Common myeloid progenitor, CD34-positive (primary cell): ENCODE data around the gene XYLT1. TPM values are rescaled to one million over a fixed set of nuclear protein-coding genes. Genes with fewer than 3 reads are reported as not detected.

Experiments used
- CTCF ChIA-PET: fragments of 350-600 bp; sonication (Branson Sonifier 250); formaldehyde crosslinking; loops from one replicate; lab custom pipeline; 2021; ENCODE audit warnings: antibody characterized with exemption; lab: Charles Lee
- POLR2A ChIA-PET: fragments of 350-600 bp; sonication (Branson Sonifier 250); formaldehyde crosslinking; loops from one replicate; lab custom pipeline; 2021; ENCODE audit warnings: antibody characterized with exemption; lab: Charles Lee
- DNase-seq, 3 donors: peaks; one replicate each; pipeline versions ENCODE4 v3.0.0 to v3.0.0-alpha.2; 2013
- H3K27ac ChIP-seq, 2 experiments: 1 replicate in 1 of 2; 2 replicates in 1 of 2; pipeline ENCODE4 v1.7.0; 2013; ENCODE audit warnings: inconsistent platforms in 2 of 2, low read length in 2 of 2, mild to moderate bottlenecking in 2 of 2, low read depth in 1 of 2, moderate library complexity in 1 of 2; ENCODE audit not compliant: severe bottlenecking in 2 of 2, insufficient read depth in 1 of 2, poor library complexity in 1 of 2
- H3K27me3 ChIP-seq, 5 experiments: replicated peaks in 2 of 5; 1 replicate in 3 of 5; 2 replicates in 2 of 5; pipeline versions ENCODE4 v1.6.1 to v1.7.0; 2013; ENCODE audit warnings: low read length in 4 of 5, mild to moderate bottlenecking in 2 of 5, moderate library complexity in 2 of 5, inconsistent platforms in 1 of 5; ENCODE audit not compliant: insufficient read depth in 5 of 5, control insufficient read depth in 4 of 5
- H3K36me3 ChIP-seq, 4 experiments: 1 replicate in 2 of 4; 2 replicates in 2 of 4; pipeline versions ENCODE4 v1.6.1 to v1.7.0; 2013; ENCODE audit warnings: low read length in 3 of 4, control low read depth in 1 of 4, mild to moderate bottlenecking in 1 of 4; ENCODE audit not compliant: control insufficient read depth in 4 of 4, insufficient read depth in 4 of 4
- H3K4me1 ChIP-seq, 4 experiments: 1 replicate in 3 of 4; 2 replicates in 1 of 4; pipeline versions ENCODE4 v1.6.1 to v1.7.1; 2013; ENCODE audit warnings: low read length in 3 of 4, mild to moderate bottlenecking in 3 of 4, control low read depth in 1 of 4, inconsistent platforms in 1 of 4, moderate library complexity in 1 of 4; ENCODE audit not compliant: control insufficient read depth in 4 of 4, insufficient read depth in 4 of 4; ENCODE audit errors: control extremely low read depth in 1 of 4
- H3K4me3 ChIP-seq, 7 experiments: 1 replicate in 4 of 7; 2 replicates in 3 of 7; pipeline versions ENCODE4 v1.5.1 to v1.7.0; 2013; ENCODE audit warnings: mild to moderate bottlenecking in 7 of 7, low read length in 6 of 7, moderate library complexity in 6 of 7, inconsistent platforms in 2 of 7, low read depth in 2 of 7, control low read depth in 1 of 7; ENCODE audit not compliant: insufficient read depth in 4 of 7, control insufficient read depth in 1 of 7; ENCODE audit errors: extremely low read depth in 1 of 7
- H3K9me3 ChIP-seq, 5 experiments: 1 replicate in 4 of 5; 2 replicates in 1 of 5; pipeline versions ENCODE4 v1.6.1 to v1.7.1; 2013; ENCODE audit warnings: low read length in 4 of 5, mild to moderate bottlenecking in 2 of 5, inconsistent platforms in 1 of 5, low read depth in 1 of 5, moderate library complexity in 1 of 5; ENCODE audit not compliant: control insufficient read depth in 4 of 5, insufficient read depth in 2 of 5; ENCODE audit errors: control extremely low read depth in 1 of 5
- WGBS: methylation state at CpG from one replicate; pipeline ENCODE4 v1.1.5; 2013; ENCODE audit not compliant: insufficient coverage; 5-methylcytosine and 5-hydroxymethylcytosine counted together
- polyA plus RNA-seq: library from polyadenylated mRNA; unstranded; fragments of 120-200 nt; gene quantifications from one replicate; pipeline ENCODE4 v1.2.1, GENCODE V29; 2013

The XYLT1 gene
- 18.8 TPM for polyA plus RNA-seq

GRCh38 chr16:17470908-17471718, at the start of gene XYLT1:
TSS of gene XYLT1 (minus strand) at chr16:17470960. CDS start at chr16:17470796, 164 bp downstream.
- 16% methylated on average over 21 of the region's 36 CpGs for WGBS
- POLR2A ChIA-PET, result no interaction called here
- DNase-seq, result peak; percentile 44 to 78 (median 70)

GRCh38 chr16:17520111-17520510, 49.4 kb upstream of the XYLT1 start:
- DNase-seq, result no peak
- POLR2A ChIA-PET, result no interaction called here
- Histone ChIP-seq H3K9me3 (no peaks in the 10 kb centered on the region), H3K27ac (no peak overlapping the region), H3K4me3 (no peak overlapping the region), H3K27me3 (peaks cover 0 to 6% (median 0%) of the 10 kb centered on the region in 5 experiments), H3K4me1 (no peaks in the 10 kb centered on the region), H3K36me3 (no peaks in the 10 kb centered on the region)
- CTCF ChIA-PET, result no interaction called here
- WGBS, result no CpG with 5 or more reads among the region's 3 CpGs

More at GRCh38 chr16:17470908-17471718, at the start of gene XYLT1:
- H3K36me3 ChIP-seq, result peaks cover 0 to 9% (median 1%) of the 10 kb centered on the region in 4 experiments
- peaks cover 22 to 82% (median 67%) of the 10 kb centered on the region in 4 experiments for H3K4me1 ChIP-seq
- no peaks in the 10 kb centered on the region for H3K27me3 ChIP-seq
- no peaks in the 10 kb centered on the region for H3K9me3 ChIP-seq
- peak within 1 kb of the TSS in 1 of 2 experiments; percentile 66 for H3K27ac ChIP-seq
- CTCF ChIA-PET, result no interaction called here
- peak within 1 kb of the TSS; percentile 74 to 93 (median 86) for H3K4me3 ChIP-seq

- ChIA-PET CTCF (no interaction called here), POLR2A (no interaction called here)
- Histone ChIP-seq H3K27me3 (peaks cover 0 to 6% (median 0%) of the 10 kb centered on the region in 5 experiments), H3K27ac (no peak overlapping the region), H3K4me1 (no peaks in the 10 kb centered on the region), H3K9me3 (no peaks in the 10 kb centered on the region), H3K4me3 (no peak overlapping the region), H3K36me3 (no peaks in the 10 kb centered on the region)
- no peak for DNase-seq
- WGBS, result 93% methylated on average over 3 of the region's 9 CpGs
Observed at GRCh38 chr16:17519101-17519955, 48.6 kb upstream of the XYLT1 start.

- WGBS, result 75% methylated on average over 1 of the region's 3 CpGs
- Histone ChIP-seq H3K27ac (no peak overlapping the region), H3K9me3 (no peaks in the 10 kb centered on the region), H3K27me3 (peaks cover 0 to 6% (median 0%) of the 10 kb centered on the region in 5 experiments), H3K4me3 (no peak overlapping the region), H3K4me1 (no peaks in the 10 kb centered on the region), H3K36me3 (no peaks in the 10 kb centered on the region)
- DNase-seq, result no peak
- ChIA-PET POLR2A (no interaction called here), CTCF (no interaction called here)
Observed at GRCh38 chr16:17518441-17518840, 47.7 kb upstream of the XYLT1 start.

- H3K4me1 ChIP-seq, result no peaks in the 10 kb centered on the region
- CTCF ChIA-PET, result no interaction called here
Observed at GRCh38 chr16:17515421-17516210, 44.9 kb upstream of the XYLT1 start.

GRCh38 chr16:17512636-17513220, 42.0 kb upstream of the XYLT1 start:
- Histone ChIP-seq H3K36me3 (no peaks in the 10 kb centered on the region), H3K27me3 (peaks cover 0 to 7% (median 0%) of the 10 kb centered on the region in 5 experiments), H3K9me3 (peaks cover 0 to 13% (median 4%) of the 10 kb centered on the region in 5 experiments), H3K4me1 (no peaks in the 10 kb centered on the region), H3K4me3 (no peak overlapping the region), H3K27ac (no peak overlapping the region)
- 91% methylated on average over 6 of the region's 6 CpGs for WGBS
- no peak for DNase-seq
- POLR2A ChIA-PET, result no interaction called here
- CTCF ChIA-PET, result no interaction called here

More at GRCh38 chr16:17515421-17516210, 44.9 kb upstream of the XYLT1 start:
- Histone ChIP-seq H3K9me3 (no peaks in the 10 kb centered on the region), H3K27ac (no peak overlapping the region), H3K4me3 (no peak overlapping the region), H3K27me3 (peaks cover 0 to 6% (median 0%) of the 10 kb centered on the region in 5 experiments), H3K36me3 (no peaks in the 10 kb centered on the region)
- WGBS, result 99% methylated on average over 6 of the region's 10 CpGs
- DNase-seq, result no peak
- POLR2A ChIA-PET, result interaction anchor here (0.6 kb wide), 1 partner anchor 18 kb away, joined by 3 read pairs; no protein-coding TSS in a partner anchor
